SK-N-SH (cell line): ENCODE measurements around the gene TFF3. TPM values are rescaled to one million over a fixed set of nuclear protein-coding genes. Genes with fewer than 3 reads are reported as not detected.

ENCODE experiments used
- CTCF ChIA-PET: fragments of 300-600, 350-600 bp; formaldehyde crosslinking; extraction: SDS; loops from one replicate; lab custom pipeline; 2021; lab: Yijun Ruan, JAX
- POLR2A ChIA-PET: fragments of 350-600 bp; sonication (Branson Sonifier 250); formaldehyde crosslinking; extraction: SDS; loops from one replicate; lab custom pipeline; 2020; ENCODE audit warnings: antibody characterized with exemption, inconsistent platforms; lab: Yijun Ruan, JAX
- DNase-seq: peaks from one replicate; pipeline ENCODE4 v3.0.0; 2012
- H2AFZ ChIP-seq: fragments of 200-600 bp; sonication (generic); 2 replicates; pipeline ENCODE4 v1.8.1; 2016; ENCODE audit warnings: antibody characterized with exemption, mild to moderate bottlenecking, low read depth
- H3F3A ChIP-seq: fragments of 200-600 bp; sonication (generic); replicated peaks from 2 replicates; pipeline ENCODE3; 2016; ENCODE audit warnings: antibody characterized with exemption, mild to moderate bottlenecking; ENCODE audit not compliant: insufficient read depth
- H3K27ac ChIP-seq, 2 experiments: fragments of 200-500 bp in 1 of 2; fragments of 200-600 bp in 1 of 2; sonication (Bioruptor generic) in 1 of 2; sonication (generic), shearing (Covaris generic) in 1 of 2; 2 replicates each; pipeline versions ENCODE4 v1.5.1 to v1.6.1; 2014 to 2016; ENCODE audit warnings: low read depth in 2 of 2, inconsistent platforms in 1 of 2, low read length in 1 of 2, mild to moderate bottlenecking in 1 of 2, mixed read lengths in 1 of 2
- H3K27me3 ChIP-seq: fragments of 200-600 bp; sonication (generic), shearing (Covaris generic); 2 replicates; pipeline ENCODE4 v1.6.1; 2016; ENCODE audit warnings: mixed run types; ENCODE audit not compliant: insufficient read depth
- H3K36me3 ChIP-seq, 2 experiments: fragments of 200-500 bp in 1 of 2; fragments of 200-600 bp in 1 of 2; sonication (Bioruptor generic) in 1 of 2; sonication (generic) in 1 of 2; replicated peaks in 1 of 2; 2 replicates each; pipeline versions ENCODE3 to v1.5.1; 2014 to 2016; ENCODE audit warnings: low read length in 1 of 2, mild to moderate bottlenecking in 1 of 2; ENCODE audit not compliant: insufficient read depth in 2 of 2, control insufficient read depth in 1 of 2
- H3K4me1 ChIP-seq, 2 experiments: fragments of 200-500 bp in 1 of 2; fragments of 200-600 bp in 1 of 2; sonication (Bioruptor generic) in 1 of 2; sonication (generic), shearing (Covaris generic) in 1 of 2; 2 replicates each; pipeline versions ENCODE4 v1.5.1 to v1.6.1; 2014 to 2016; ENCODE audit warnings: low read depth in 1 of 2, low read length in 1 of 2, mixed run types in 1 of 2; ENCODE audit not compliant: insufficient read depth in 2 of 2, control insufficient read depth in 1 of 2
- H3K4me2 ChIP-seq: fragments of 200-600 bp; sonication (generic), shearing (Covaris generic); 2 replicates; pipeline ENCODE4 v1.6.1; 2017; ENCODE audit warnings: mixed run types
- H3K4me3 ChIP-seq, 2 experiments: fragments of 200-500 bp in 1 of 2; fragments of 200-600 bp in 1 of 2; sonication (Bioruptor generic) in 1 of 2; sonication (generic), shearing (Covaris generic) in 1 of 2; 2 replicates each; pipeline versions ENCODE4 v1.5.1 to v1.8.1; 2014 to 2016; ENCODE audit warnings: low read depth in 2 of 2, inconsistent platforms in 1 of 2, low read length in 1 of 2, mild to moderate bottlenecking in 1 of 2, mixed read lengths in 1 of 2, moderate library complexity in 1 of 2
- H3K79me2 ChIP-seq: fragments of 200-600 bp; sonication (generic); 2 replicates; pipeline ENCODE4 v1.8.1; 2017; ENCODE audit warnings: mild to moderate bottlenecking; ENCODE audit not compliant: insufficient read depth
- H3K9ac ChIP-seq: fragments of 200-600 bp; sonication (generic); 2 replicates; pipeline ENCODE4 v1.6.1; 2017; ENCODE audit warnings: mixed run types
- H3K9me2 ChIP-seq: fragments of 200-600 bp; sonication (generic); 2 replicates; pipeline ENCODE4 v1.6.1; 2017; ENCODE audit warnings: mixed run types
- H3K9me3 ChIP-seq: fragments of 200-600 bp; sonication (generic); 2 replicates; pipeline ENCODE4 v1.6.1; 2017; ENCODE audit warnings: mixed run types, mild to moderate bottlenecking, moderate library complexity
- H4K20me1 ChIP-seq: fragments of 200-600 bp; sonication (generic); 2 replicates; pipeline ENCODE4 v1.6.1; 2017; ENCODE audit warnings: mild to moderate bottlenecking, mixed run types; ENCODE audit not compliant: insufficient read depth
- CHD2 ChIP-seq: fragments of 150-350 bp; IDR thresholded peaks from 2 replicates; pipeline ENCODE4 v1.6.1; 2018; ENCODE audit warnings: low read length; ENCODE audit not compliant: partially characterized antibody
- ELF1 ChIP-seq: IDR thresholded peaks from 2 replicates; pipeline ENCODE4 v1.4.0; 2012
- EP300 ChIP-seq, 2 experiments: IDR thresholded peaks; 2 replicates each; pipeline versions ENCODE4 v1.4.0 to v1.6.1; 2012; ENCODE audit warnings: borderline replicate concordance in 1 of 2, low read depth in 1 of 2, low read length in 1 of 2
- FOSL2 ChIP-seq: IDR thresholded peaks from 2 replicates; pipeline ENCODE4 v1.4.0; 2012; ENCODE audit warnings: low read depth, mild to moderate bottlenecking, moderate library complexity, borderline replicate concordance
- FOXJ3 ChIP-seq: sonication (generic); formaldehyde crosslinking; IDR thresholded peaks from 2 replicates; pipeline ENCODE4 v1.5.1; 2020; ENCODE audit warnings: mild to moderate bottlenecking, missing genetic modification reagents
- FOXM1 ChIP-seq: IDR thresholded peaks from 2 replicates; pipeline ENCODE4 v1.4.0; 2012; ENCODE audit warnings: low read depth, mild to moderate bottlenecking
- JUND ChIP-seq: IDR thresholded peaks from 2 replicates; pipeline ENCODE4 v1.4.0; 2012
- MXI1 ChIP-seq: IDR thresholded peaks from 2 replicates; pipeline ENCODE4 v1.6.1; 2012; ENCODE audit warnings: mild to moderate bottlenecking, low read depth, low read length, improper control_type of control experiment
- POLR2AphosphoS5 ChIP-seq: IDR thresholded peaks from 2 replicates; pipeline ENCODE4 v1.6.1; 2012; ENCODE audit warnings: low read depth, low read length
- TCF12 ChIP-seq: IDR thresholded peaks from 2 replicates; pipeline ENCODE4 v1.4.0; 2012
- YY1 ChIP-seq: IDR thresholded peaks from 2 replicates; pipeline ENCODE4 v1.4.0; 2012; ENCODE audit warnings: low read depth, mild to moderate bottlenecking
- WGBS: methylation state at CpG from one replicate; pipeline ENCODE4 v1.1.6; 2017; ENCODE audit warnings: low lambda C conversion rate; 5-methylcytosine and 5-hydroxymethylcytosine counted together
- polyA plus RNA-seq, 3 experiments: library from polyadenylated mRNA; depleted of rRNA; stranded (reverse); fragments of >200 nt; gene quantifications; 2 replicates each; pipeline ENCODE4 v1.2.3, GENCODE V29; 2012
- TF ChIP-seq, protein P1 (sequence below): IDR thresholded peaks from 2 replicates; pipeline ENCODE4 v1.4.0; 2012; ENCODE audit warnings: low read depth, borderline replicate concordance
- TF ChIP-seq, protein P2 (sequence below): IDR thresholded peaks from 2 replicates; pipeline ENCODE4; 2012
- TF ChIP-seq, protein P3 (sequence below): IDR thresholded peaks from 2 replicates; pipeline ENCODE4 v1.6.1; 2012; ENCODE audit warnings: mild to moderate bottlenecking, low read depth, low read length, moderate library complexity
- TF ChIP-seq, protein P4 (sequence below): fragments of 150-350 bp; IDR thresholded peaks from 2 replicates; pipeline ENCODE4 v1.6.1; 2017; ENCODE audit warnings: antibody characterized with exemption, low read length, low read depth, borderline replicate concordance

The TFF3 gene
- polyA plus RNA-seq, 1 of the 3 experiments (the other 2 are of a cell fraction): not detected

DNA sequence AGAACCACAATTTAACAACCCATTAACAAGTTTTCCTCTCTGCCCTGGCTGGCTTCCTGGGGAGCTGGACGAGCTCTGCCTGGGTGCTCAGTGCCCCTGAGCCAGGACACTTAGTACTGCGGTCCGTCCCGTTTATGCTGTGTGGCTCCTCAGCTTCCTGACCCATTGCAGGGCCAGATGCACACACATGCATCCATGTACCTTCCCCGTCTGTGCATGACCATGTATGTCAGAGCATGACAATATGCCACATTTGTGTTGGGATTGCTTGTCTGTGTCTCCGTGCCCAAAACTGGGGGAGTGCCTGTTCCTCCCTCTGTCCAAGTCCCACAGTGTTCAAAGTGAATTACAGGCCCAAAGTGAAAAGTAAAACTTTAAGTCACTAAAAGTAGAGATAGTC lies 9.7 kb upstream of the TFF3 start:
- H3K79me2 ChIP-seq: no peaks in the 10 kb centered on the region
- no peak for TF ChIP-seq TCF12
- TF ChIP-seq JUND: no peak
- no peak overlapping the region for H2AFZ ChIP-seq
- no peaks in the 10 kb centered on the region for H3K9me2 ChIP-seq
- no peaks in the 10 kb centered on the region for H3K27me3 ChIP-seq
- H3K9ac ChIP-seq: no peak overlapping the region
- no peak overlapping the region for H3K27ac ChIP-seq
- no peaks in the 10 kb centered on the region for H3K36me3 ChIP-seq
- no peaks in the 10 kb centered on the region for H3F3A ChIP-seq
- DNase-seq: no peak
- no peaks in the 10 kb centered on the region for H3K4me1 ChIP-seq
- no peak overlapping the region for H3K4me3 ChIP-seq
- ChIA-PET CTCF (interaction anchor here (0.9 kb wide), 1 partner anchor 15 kb away, joined by 4 read pairs; no protein-coding TSS in a partner anchor), POLR2A (no interaction called here)
- no peaks in the 10 kb centered on the region for H3K9me3 ChIP-seq
- 25% methylated on average over 5 of the region's 6 CpGs for WGBS
- no peaks in the 10 kb centered on the region for H4K20me1 ChIP-seq
- no peak overlapping the region for H3K4me2 ChIP-seq

DNA sequence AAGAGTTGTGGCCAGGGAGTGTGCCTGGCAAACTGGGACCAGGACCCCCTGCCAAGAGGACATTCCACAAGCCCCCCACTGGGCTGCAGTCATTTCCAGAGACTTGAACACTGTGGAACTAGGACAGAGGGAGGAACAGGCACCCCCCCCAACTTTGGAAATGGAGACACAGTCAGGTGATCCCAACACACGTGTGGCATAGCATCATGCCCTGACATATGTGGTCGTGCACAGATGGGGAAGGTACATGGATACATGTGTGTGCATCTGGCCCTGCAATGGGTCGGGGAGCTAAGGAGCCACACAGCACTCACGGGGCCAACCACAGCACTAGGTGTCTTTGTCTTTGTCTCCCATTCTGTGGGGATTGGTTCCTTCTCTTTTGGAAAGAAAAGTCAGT lies 6.6 kb upstream of the TFF3 start:
- DNase-seq: no peak
- no peaks in the 10 kb centered on the region for H3K79me2 ChIP-seq
- no peaks in the 10 kb centered on the region for H3K9me2 ChIP-seq
- H3K9me3 ChIP-seq: no peaks in the 10 kb centered on the region
- no peak overlapping the region for H2AFZ ChIP-seq
- WGBS: 0% methylated on average over 2 of the region's 4 CpGs
- H3K27ac ChIP-seq: no peak overlapping the region
- ChIA-PET CTCF (interaction anchor here (0.5 to 3.0 kb wide), 2 partner anchors 12 to 395 kb away, joined by 3 to 13 read pairs; no protein-coding TSS in a partner anchor), POLR2A (no interaction called here)
- H3K9ac ChIP-seq: no peak overlapping the region
- H3K4me1 ChIP-seq: no peaks in the 10 kb centered on the region
- H3F3A ChIP-seq: no peaks in the 10 kb centered on the region
- no peaks in the 10 kb centered on the region for H3K36me3 ChIP-seq
- no peak overlapping the region for H3K4me3 ChIP-seq
- H3K4me2 ChIP-seq: no peak overlapping the region
- H3K27me3 ChIP-seq: no peaks in the 10 kb centered on the region
- TF ChIP-seq ELF1: no peak
- TF ChIP-seq MXI1: no peak
- no peak for TF ChIP-seq YY1
- no peak for TF ChIP-seq FOXJ3 (CRISPR knock-in tag)
- TF ChIP-seq, protein P1, sequence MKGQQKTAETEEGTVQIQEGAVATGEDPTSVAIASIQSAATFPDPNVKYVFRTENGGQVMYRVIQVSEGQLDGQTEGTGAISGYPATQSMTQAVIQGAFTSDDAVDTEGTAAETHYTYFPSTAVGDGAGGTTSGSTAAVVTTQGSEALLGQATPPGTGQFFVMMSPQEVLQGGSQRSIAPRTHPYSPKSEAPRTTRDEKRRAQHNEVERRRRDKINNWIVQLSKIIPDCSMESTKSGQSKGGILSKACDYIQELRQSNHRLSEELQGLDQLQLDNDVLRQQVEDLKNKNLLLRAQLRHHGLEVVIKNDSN: no peak
- no peaks in the 10 kb centered on the region for H4K20me1 ChIP-seq

DNA sequence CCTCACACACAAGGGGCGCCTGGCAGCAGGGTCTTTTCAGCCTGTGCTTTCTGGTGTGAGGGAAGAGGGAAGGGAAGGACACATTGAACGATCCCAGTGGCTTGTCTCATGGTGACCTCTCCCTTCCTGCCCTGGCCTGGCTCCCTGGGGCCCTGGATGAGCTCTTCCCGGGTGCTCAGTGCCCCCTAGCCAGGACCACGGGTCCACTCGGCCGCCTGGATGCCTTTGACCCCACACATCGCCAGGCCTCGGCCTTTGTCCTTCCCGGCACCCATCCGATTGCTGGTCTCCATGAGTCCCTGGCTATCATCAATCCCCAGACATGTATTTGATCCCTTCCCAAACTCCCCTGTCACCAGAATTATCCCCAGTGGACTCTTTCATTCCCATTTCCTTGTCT lies 6.0 kb upstream of the TFF3 start:
- Histone ChIP-seq H3K9me2 (no peaks in the 10 kb centered on the region), H3K27me3 (no peaks in the 10 kb centered on the region), H4K20me1 (no peaks in the 10 kb centered on the region), H3K27ac (no peak overlapping the region), H2AFZ (no peak overlapping the region), H3K9ac (no peak overlapping the region), H3K36me3 (no peaks in the 10 kb centered on the region), H3K9me3 (no peaks in the 10 kb centered on the region), H3K4me3 (no peak overlapping the region), H3K4me2 (no peak overlapping the region), H3K4me1 (no peaks in the 10 kb centered on the region), H3K79me2 (no peaks in the 10 kb centered on the region), H3F3A (no peaks in the 10 kb centered on the region)
- 52% methylated on average over 7 of the region's 10 CpGs for WGBS
- ChIA-PET CTCF (interaction anchor here (3.0 kb wide), 1 partner anchor 11 kb away, joined by 13 read pairs; no protein-coding TSS in a partner anchor), POLR2A (no interaction called here)
- DNase-seq: no peak
- TF ChIP-seq CHD2 (no peak), EP300 (IDR thresholded peaks at IDR 0.05; ENCODE audit: borderline replicate concordance in 1 of 2, low read depth in 1 of 2, low read length in 1 of 2) (no peak), POLR2AphosphoS5 (no peak), FOXM1 (no peak), TCF12 (no peak), FOSL2 (no peak)
- TF ChIP-seq, protein P2, sequence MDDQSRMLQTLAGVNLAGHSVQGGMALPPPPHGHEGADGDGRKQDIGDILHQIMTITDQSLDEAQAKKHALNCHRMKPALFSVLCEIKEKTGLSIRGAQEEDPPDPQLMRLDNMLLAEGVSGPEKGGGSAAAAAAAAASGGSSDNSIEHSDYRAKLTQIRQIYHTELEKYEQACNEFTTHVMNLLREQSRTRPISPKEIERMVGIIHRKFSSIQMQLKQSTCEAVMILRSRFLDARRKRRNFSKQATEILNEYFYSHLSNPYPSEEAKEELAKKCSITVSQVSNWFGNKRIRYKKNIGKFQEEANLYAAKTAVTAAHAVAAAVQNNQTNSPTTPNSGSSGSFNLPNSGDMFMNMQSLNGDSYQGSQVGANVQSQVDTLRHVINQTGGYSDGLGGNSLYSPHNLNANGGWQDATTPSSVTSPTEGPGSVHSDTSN: no peak
- TF ChIP-seq, protein P3, sequence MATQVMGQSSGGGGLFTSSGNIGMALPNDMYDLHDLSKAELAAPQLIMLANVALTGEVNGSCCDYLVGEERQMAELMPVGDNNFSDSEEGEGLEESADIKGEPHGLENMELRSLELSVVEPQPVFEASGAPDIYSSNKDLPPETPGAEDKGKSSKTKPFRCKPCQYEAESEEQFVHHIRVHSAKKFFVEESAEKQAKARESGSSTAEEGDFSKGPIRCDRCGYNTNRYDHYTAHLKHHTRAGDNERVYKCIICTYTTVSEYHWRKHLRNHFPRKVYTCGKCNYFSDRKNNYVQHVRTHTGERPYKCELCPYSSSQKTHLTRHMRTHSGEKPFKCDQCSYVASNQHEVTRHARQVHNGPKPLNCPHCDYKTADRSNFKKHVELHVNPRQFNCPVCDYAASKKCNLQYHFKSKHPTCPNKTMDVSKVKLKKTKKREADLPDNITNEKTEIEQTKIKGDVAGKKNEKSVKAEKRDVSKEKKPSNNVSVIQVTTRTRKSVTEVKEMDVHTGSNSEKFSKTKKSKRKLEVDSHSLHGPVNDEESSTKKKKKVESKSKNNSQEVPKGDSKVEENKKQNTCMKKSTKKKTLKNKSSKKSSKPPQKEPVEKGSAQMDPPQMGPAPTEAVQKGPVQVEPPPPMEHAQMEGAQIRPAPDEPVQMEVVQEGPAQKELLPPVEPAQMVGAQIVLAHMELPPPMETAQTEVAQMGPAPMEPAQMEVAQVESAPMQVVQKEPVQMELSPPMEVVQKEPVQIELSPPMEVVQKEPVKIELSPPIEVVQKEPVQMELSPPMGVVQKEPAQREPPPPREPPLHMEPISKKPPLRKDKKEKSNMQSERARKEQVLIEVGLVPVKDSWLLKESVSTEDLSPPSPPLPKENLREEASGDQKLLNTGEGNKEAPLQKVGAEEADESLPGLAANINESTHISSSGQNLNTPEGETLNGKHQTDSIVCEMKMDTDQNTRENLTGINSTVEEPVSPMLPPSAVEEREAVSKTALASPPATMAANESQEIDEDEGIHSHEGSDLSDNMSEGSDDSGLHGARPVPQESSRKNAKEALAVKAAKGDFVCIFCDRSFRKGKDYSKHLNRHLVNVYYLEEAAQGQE: no peak
- TF ChIP-seq, protein P4, sequence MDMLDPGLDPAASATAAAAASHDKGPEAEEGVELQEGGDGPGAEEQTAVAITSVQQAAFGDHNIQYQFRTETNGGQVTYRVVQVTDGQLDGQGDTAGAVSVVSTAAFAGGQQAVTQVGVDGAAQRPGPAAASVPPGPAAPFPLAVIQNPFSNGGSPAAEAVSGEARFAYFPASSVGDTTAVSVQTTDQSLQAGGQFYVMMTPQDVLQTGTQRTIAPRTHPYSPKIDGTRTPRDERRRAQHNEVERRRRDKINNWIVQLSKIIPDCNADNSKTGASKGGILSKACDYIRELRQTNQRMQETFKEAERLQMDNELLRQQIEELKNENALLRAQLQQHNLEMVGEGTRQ: no peak
